ENCODE measurements around the gene LRRC4C. TPM values are rescaled to one million over a fixed set of nuclear protein-coding genes. Genes with fewer than 3 reads are reported as not detected.

Gene LRRC4C
- total and polyA plus RNA-seq, 2 experiments from 2014 or later = 0.35 to 1.1 TPM

GRCh38 chr11:40140560-40140959 is 1318.9 kb downstream of the LRRC4C start (continued):
- TF ChIP-seq NANOG (IDR thresholded peaks at IDR 0.05; ENCODE audit: borderline replicate concordance) (no peak), STAT1 (IDR thresholded peaks at IDR 0.05; ENCODE audit: unreplicated experiment) (no peak), CREB1 (CRISPR knock-in tag; IDR thresholded peaks at IDR 0.05; ENCODE audit: low read depth) (no peak), REST (IDR thresholded peaks at IDR 0.05; ENCODE audit: unreplicated experiment) (no peak), CTCF (conservative IDR thresholded peaks at IDR 0.05; ENCODE audit: low read depth in 2 of 2) (no peak), ETS1 (IDR thresholded peaks at IDR 0.05) (no peak), POLR2AphosphoS5 (IDR thresholded peaks at IDR 0.05; ENCODE audit: low read depth) (no peak), EZH2 (IDR thresholded peaks at IDR 0.05; ENCODE audit: low read depth, unreplicated experiment) (no peak)

GRCh38 chr11:40139536-40139935 is 1319.9 kb downstream of the LRRC4C start:
- DNase-seq (ENCODE audit: low spot score) (no peak), ATAC-seq (no peak)
- H3K27ac Mint-ChIP-seq = no peak overlapping the region
- peaks cover 2% of the 10 kb centered on the region for H3K27me3 Mint-ChIP-seq (ENCODE audit: insufficient read depth, low read depth, poor library complexity)
- H3K36me3 Mint-ChIP-seq (ENCODE audit: low read depth) = no peaks in the 10 kb centered on the region
- Histone ChIP-seq H3K4me3 (no peak overlapping the region), H3K4me2 (no peak overlapping the region), H3K36me3 (ENCODE audit: insufficient read depth) (no peaks in the 10 kb centered on the region), H3K27me3 (ENCODE audit: insufficient read depth) (no peaks in the 10 kb centered on the region), H3K4me1 (ENCODE audit: insufficient read depth) (no peaks in the 10 kb centered on the region), H4K20me1 (replicated peaks; ENCODE audit: insufficient read depth) (no peaks in the 10 kb centered on the region), H3K27ac (ENCODE audit: low read depth) (no peak overlapping the region), H3K79me2 (replicated peaks; ENCODE audit: insufficient read depth) (no peaks in the 10 kb centered on the region), H2AFZ (no peak overlapping the region), H3K9me2 (ENCODE audit: insufficient read depth) (no peaks in the 10 kb centered on the region), H3F3A (replicated peaks; ENCODE audit: low read depth) (no peaks in the 10 kb centered on the region)
- H3K9me3 Mint-ChIP-seq = no peaks in the 10 kb centered on the region
- H3K4me3 Mint-ChIP-seq = no peak overlapping the region
- H3K4me1 Mint-ChIP-seq = no peaks in the 10 kb centered on the region; the same call in 2 of the 3 replicates
- TF ChIP-seq CTCF (conservative IDR thresholded peaks at IDR 0.05; ENCODE audit: low read depth in 2 of 2) = no peak
- no peak for TF ChIP-seq ZNF331 (CRISPR knock-in tag; IDR thresholded peaks at IDR 0.05; ENCODE audit: low read depth)
- no peak for TF ChIP-seq STAT1 (IDR thresholded peaks at IDR 0.05; ENCODE audit: unreplicated experiment)
- no peak for TF ChIP-seq REST (IDR thresholded peaks at IDR 0.05; ENCODE audit: unreplicated experiment)
- no peak for TF ChIP-seq NANOG (IDR thresholded peaks at IDR 0.05; ENCODE audit: borderline replicate concordance)
- TF ChIP-seq ZNF114 (CRISPR knock-in tag; IDR thresholded peaks at IDR 0.05) = no peak
- TF ChIP-seq ETS1 (IDR thresholded peaks at IDR 0.05) = no peak
- TF ChIP-seq CREB1 (CRISPR knock-in tag; IDR thresholded peaks at IDR 0.05; ENCODE audit: low read depth) = no peak
- no peak for TF ChIP-seq EZH2phosphoT487 (IDR thresholded peaks at IDR 0.05; ENCODE audit: unreplicated experiment)
- no peak for TF ChIP-seq POLR2AphosphoS5 (IDR thresholded peaks at IDR 0.05; ENCODE audit: low read depth)
- TF ChIP-seq JUNB (IDR thresholded peaks at IDR 0.05; ENCODE audit: unreplicated experiment) = no peak

Measured in GM23338 (cell line).